Cardiac muscle cell (in vitro differentiated cells and primary cell): ENCODE results near the gene PLIN1. TPM values are rescaled to one million over a fixed set of nuclear protein-coding genes. Genes with fewer than 3 reads are reported as not detected.

Source experiments
- DNase-seq, 2 donors: peaks; one replicate each; pipeline versions ENCODE4 v3.0.0 to v3.0.0-alpha.2; 2010 to 2017; ENCODE audit warnings: low read depth in 1 of 2, low spot score in 1 of 2
- H3K27ac ChIP-seq: fragments of 200-600 bp; sonication (generic); 2 replicates; pipeline ENCODE4 v1.5.1; 2016
- H3K27me3 ChIP-seq: fragments of 200-600 bp; sonication (generic); 2 replicates; pipeline ENCODE4 v1.6.0; 2016; ENCODE audit warnings: control low read depth
- H3K36me3 ChIP-seq: fragments of 200-600 bp; sonication (generic); 2 replicates; pipeline ENCODE4 v1.5.1; 2016; ENCODE audit warnings: control low read depth
- H3K4me1 ChIP-seq: fragments of 200-600 bp; sonication (generic); 2 replicates; pipeline ENCODE4 v1.8.1; 2017; ENCODE audit warnings: low read depth, mild to moderate bottlenecking, mixed run types
- H3K4me3 ChIP-seq: fragments of 200-600 bp; sonication (generic); 2 replicates; pipeline ENCODE4 v1.5.1; 2016; ENCODE audit warnings: mild to moderate bottlenecking
- H3K9me3 ChIP-seq: fragments of 200-600 bp; sonication (generic); 2 replicates; pipeline ENCODE4 v1.5.1; 2017; ENCODE audit warnings: low read depth, mild to moderate bottlenecking, control low read depth
- polyA plus RNA-seq: library from polyadenylated mRNA; unstranded; fragments of >200 nt; fragmentation: Nextera tagmentation; extraction: Ambion mirVana; gene quantifications from 2 replicates; pipeline ENCODE4 v1.2.1, GENCODE V29; 2016
- total RNA-seq: library from RNA; depleted of rRNA; stranded (reverse); fragments of >200 nt; gene quantifications from 2 replicates; pipeline ENCODE4 v1.2.3, GENCODE V29; 2016
- TF ChIP-seq, protein P1 (sequence below): IDR thresholded peaks from 2 replicates; pipeline ENCODE4 v1.5.1; 2012; ENCODE audit warnings: low read depth, mild to moderate bottlenecking, low read length

PLIN1 gene
- total and polyA plus RNA-seq, 2 experiments from 2014 or later, result 0.09 to 0.57 TPM

GRCh38 chr15:89671687-89672086 lies 7.5 kb downstream of the PLIN1 start:
- H3K4me1 ChIP-seq, result no peaks in the 10 kb centered on the region
- no peaks in the 10 kb centered on the region for H3K36me3 ChIP-seq
- H3K27me3 ChIP-seq, result no peaks in the 10 kb centered on the region
- H3K4me3 ChIP-seq, result no peak overlapping the region
- TF ChIP-seq, protein P1, sequence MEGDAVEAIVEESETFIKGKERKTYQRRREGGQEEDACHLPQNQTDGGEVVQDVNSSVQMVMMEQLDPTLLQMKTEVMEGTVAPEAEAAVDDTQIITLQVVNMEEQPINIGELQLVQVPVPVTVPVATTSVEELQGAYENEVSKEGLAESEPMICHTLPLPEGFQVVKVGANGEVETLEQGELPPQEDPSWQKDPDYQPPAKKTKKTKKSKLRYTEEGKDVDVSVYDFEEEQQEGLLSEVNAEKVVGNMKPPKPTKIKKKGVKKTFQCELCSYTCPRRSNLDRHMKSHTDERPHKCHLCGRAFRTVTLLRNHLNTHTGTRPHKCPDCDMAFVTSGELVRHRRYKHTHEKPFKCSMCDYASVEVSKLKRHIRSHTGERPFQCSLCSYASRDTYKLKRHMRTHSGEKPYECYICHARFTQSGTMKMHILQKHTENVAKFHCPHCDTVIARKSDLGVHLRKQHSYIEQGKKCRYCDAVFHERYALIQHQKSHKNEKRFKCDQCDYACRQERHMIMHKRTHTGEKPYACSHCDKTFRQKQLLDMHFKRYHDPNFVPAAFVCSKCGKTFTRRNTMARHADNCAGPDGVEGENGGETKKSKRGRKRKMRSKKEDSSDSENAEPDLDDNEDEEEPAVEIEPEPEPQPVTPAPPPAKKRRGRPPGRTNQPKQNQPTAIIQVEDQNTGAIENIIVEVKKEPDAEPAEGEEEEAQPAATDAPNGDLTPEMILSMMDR, result no peak
- no peak for DNase-seq
- no peaks in the 10 kb centered on the region for H3K9me3 ChIP-seq
- no peak overlapping the region for H3K27ac ChIP-seq

- no peaks in the 10 kb centered on the region for H3K36me3 ChIP-seq
- DNase-seq, result no peak
- H3K27me3 ChIP-seq, result no peaks in the 10 kb centered on the region
- TF ChIP-seq, protein P1, result no peak
- H3K4me1 ChIP-seq, result no peaks in the 10 kb centered on the region
- no peaks in the 10 kb centered on the region for H3K9me3 ChIP-seq
- no peak overlapping the region for H3K27ac ChIP-seq
- no peak overlapping the region for H3K4me3 ChIP-seq
Measured at GRCh38 chr15:89670971-89671560, 8.1 kb downstream of the PLIN1 start.

- Histone ChIP-seq H3K4me1 (no peaks in the 10 kb centered on the region), H3K4me3 (no peak overlapping the region), H3K36me3 (no peaks in the 10 kb centered on the region), H3K27me3 (no peaks in the 10 kb centered on the region), H3K9me3 (no peaks in the 10 kb centered on the region), H3K27ac (no peak overlapping the region)
- DNase-seq, result no peak
- TF ChIP-seq, protein P1, result no peak
Measured at GRCh38 chr15:89669941-89670340, 9.2 kb downstream of the PLIN1 start.

DNA sequence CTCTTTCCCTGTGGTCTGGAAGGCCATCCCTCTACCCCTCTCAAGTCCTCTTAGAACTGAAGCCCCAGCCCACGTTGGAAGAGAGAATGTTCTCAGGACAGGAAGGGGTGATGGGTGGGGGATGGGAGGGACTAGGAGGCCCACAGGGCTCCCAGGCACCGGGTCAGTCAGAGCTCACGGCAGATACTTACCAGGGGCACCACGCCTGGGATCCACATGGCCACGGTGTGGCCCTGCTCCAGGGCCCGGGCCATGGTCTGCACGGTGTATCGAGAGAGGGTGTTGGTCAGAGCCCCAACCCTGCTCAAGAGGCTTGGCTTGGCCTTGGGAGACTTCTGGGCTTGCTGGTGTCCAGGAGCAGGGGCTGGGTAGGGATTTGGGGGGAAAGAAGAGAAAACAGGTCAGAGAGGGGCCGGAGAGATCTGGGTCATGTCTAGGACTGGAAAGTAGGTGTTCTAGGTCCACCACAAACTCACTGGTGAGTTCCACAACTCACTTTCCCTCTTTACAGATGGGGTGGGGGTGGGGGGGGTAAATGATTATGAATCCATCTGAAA lies 9.8 kb downstream of the PLIN1 start:
- no peak overlapping the region for H3K4me3 ChIP-seq
- H3K36me3 ChIP-seq, result no peaks in the 10 kb centered on the region
- no peaks in the 10 kb centered on the region for H3K27me3 ChIP-seq
- no peaks in the 10 kb centered on the region for H3K4me1 ChIP-seq
- DNase-seq, result no peak
- no peaks in the 10 kb centered on the region for H3K9me3 ChIP-seq
- no peak overlapping the region for H3K27ac ChIP-seq
- TF ChIP-seq, protein P1, result no peak

DNA sequence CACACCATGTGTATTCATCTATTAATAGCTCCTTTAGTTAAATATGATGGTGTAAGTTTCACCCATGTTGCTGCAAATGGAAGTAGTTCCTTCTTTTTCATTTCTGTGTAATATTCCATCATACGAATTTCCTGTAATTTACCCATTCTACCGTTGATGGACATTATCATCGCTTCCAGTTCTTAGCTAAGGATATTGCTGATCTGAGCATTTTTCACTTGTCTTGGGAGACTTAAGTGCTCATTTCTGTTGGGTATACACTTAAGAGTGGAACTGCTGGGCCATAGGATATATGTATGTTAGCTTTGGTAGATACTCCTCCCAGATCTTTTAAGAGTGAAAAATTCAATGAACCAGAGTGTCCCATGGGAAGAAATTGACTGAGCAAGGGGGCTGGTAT lies 11.0 kb downstream of the PLIN1 start:
- TF ChIP-seq, protein P1, result no peak
- DNase-seq, result no peak
- Histone ChIP-seq H3K9me3 (no peaks in the 10 kb centered on the region), H3K4me1 (no peaks in the 10 kb centered on the region), H3K27ac (no peak overlapping the region), H3K36me3 (no peaks in the 10 kb centered on the region), H3K4me3 (no peak overlapping the region), H3K27me3 (no peaks in the 10 kb centered on the region)
